ENCODE results near the gene SHC2.

Gene SHC2

DNA sequence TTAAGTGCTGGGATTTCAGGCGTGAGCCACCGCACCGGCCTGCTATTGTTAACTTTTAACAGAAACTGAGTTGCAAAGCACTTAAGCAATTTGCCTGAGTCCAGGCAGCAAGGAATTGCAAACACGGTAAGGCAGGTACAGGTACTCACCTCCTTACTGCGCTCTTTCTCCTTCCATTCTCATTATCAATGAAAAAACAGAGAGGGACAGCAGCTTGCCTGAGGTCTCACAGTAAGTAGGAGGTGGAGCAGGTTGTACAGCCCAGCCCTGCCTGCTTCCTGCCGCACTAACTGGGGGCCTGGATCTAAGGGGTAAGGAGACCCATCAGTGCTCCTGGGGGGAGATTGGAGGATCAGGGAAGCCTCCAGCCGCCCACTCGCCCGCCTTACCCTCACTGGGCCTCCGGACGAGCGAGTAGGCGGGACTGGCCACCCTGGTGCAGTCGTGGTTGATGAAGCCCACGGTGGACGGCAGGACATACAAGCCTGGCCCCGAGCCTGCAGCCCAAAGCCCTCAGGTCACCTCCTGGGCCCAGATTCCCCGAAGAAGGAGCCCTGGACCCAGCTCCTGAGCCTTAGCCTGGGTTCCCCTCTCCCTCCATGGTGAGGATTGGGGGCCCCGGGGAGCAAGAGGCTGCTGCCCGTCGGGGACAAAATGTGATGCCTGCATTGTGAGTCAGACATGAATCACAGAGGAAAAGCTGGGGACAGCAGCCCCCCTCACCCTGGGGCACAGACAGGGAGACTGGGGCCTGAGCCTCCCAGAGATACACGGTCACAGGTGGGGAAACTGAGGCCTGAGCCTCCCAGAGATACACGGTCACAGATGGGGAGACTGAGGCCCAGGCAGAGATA, 11.4 kb upstream of the SHC2 start:
- no peak for TF ChIP-seq JUND (IDR thresholded peaks at IDR 0.05; ENCODE audit: low read depth)
- DNase-seq (ENCODE audit: low read depth in 1 of 2, low spot score in 1 of 2), result no peak
- in situ Hi-C loops (cut with HindIII; ENCODE audit: low pct_unique_long_range_greater_than_20kb, low sequenced_read_pairs), result no loop called here

DNA sequence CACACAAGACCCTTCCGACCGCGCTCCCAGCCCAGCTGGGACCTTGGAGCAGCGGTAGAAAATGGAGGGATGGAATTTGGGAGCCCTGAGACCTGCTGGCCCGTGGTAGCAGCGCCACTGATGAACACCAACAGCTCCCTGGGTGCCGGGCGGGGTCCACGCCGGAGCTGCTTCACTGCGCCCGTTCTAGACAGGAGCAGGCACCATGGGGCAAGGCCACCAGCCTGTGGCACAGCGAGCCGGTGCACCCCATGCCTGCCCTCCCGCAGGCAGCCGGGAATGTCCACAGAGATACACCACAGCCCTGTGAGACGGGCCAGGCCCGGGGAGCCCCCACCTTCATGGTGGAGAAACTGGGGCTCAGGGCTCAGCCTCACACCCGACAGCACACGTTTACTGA, 9.9 kb upstream of the SHC2 start:
- in situ Hi-C loops (cut with HindIII; ENCODE audit: low pct_unique_long_range_greater_than_20kb, low sequenced_read_pairs), result no loop called here
- DNase-seq (ENCODE audit: low read depth in 1 of 2, low spot score in 1 of 2), result no peak
- no peak for TF ChIP-seq JUND (IDR thresholded peaks at IDR 0.05; ENCODE audit: low read depth)

DNA sequence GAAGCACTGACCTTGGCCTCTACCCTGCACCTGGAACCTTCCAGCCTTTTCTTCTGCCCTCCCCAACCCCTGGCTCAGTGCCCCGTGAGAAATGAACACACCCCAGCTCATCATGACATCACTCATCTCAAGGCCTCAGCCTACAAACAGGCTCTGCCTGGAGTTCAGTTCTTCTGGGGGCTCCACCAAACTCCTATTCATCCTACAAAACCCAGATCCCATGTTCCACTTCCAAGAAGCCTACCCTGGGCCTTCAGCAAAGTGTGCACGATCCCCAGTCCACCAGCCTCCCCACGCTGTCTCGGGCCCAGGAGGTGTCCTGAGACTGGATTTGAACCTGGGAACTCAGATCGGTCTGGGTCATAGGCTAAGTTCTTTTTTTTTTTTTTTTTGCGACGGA, 9.0 kb upstream of the SHC2 start:
- in situ Hi-C loops (cut with HindIII; ENCODE audit: low pct_unique_long_range_greater_than_20kb, low sequenced_read_pairs), result no loop called here
- no peak for DNase-seq (ENCODE audit: low read depth in 1 of 2, low spot score in 1 of 2)

DNA sequence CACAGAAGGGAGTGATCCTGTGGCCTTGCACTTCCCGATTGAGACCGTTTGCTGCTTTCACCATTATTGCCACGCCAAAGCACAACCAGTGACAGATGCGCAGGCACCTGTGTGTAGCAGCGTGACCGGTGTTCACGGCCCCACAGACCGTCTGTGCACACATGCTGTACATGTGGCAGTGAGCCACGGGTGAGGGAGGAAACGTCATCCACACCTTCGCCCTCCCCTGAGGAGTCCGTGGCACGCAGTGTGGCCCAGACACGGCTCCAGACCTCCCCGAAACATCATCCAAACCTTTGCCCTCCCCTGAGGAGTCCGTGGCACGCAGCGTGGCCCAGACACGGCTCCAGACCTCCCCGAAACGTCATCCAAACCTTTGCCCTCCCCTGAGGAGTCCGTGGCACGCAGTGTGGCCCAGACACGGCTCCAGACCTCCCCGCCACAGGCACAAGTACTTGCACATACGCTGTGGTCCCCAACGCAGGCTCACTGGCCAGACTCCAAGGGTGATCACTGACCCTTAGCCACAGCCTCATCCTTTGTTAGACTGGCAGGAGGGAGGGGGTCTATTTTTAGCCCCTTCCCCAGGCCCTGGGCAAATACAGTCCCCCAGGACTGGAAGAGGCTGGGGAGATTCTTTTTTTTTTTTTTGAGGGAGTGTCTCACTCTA, 7.9 kb upstream of the SHC2 start:
- no peak for TF ChIP-seq JUND (IDR thresholded peaks at IDR 0.05; ENCODE audit: low read depth)
- no peak for DNase-seq (ENCODE audit: low read depth in 1 of 2, low spot score in 1 of 2)
- in situ Hi-C loops (cut with HindIII; ENCODE audit: low pct_unique_long_range_greater_than_20kb, low sequenced_read_pairs), result no loop called here

More for the DNA sequence above, 9.0 kb upstream of the SHC2 start:
- TF ChIP-seq JUND (IDR thresholded peaks at IDR 0.05; ENCODE audit: low read depth), result no peak

DNA sequence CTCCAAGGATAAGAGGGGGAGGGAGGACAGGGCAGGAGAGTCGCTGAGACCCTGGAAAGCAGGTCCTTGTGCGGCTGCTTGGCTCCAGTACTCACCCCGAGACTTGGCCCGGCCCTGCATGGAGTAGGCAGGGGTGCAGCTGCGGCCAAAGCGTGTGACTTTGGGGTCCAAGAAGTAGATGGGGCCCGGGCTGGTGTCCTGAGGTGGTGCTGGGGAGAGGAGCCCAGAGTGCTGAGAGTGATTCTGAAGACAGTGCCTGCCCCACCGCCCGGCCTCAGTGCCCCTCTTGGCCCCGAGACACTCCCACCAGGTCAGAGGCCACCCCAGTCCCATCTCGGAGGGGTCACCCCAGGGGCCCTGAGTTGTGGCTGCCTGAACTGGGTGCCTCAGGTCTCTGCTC, 6.7 kb upstream of the SHC2 start:
- in situ Hi-C loops (cut with HindIII; ENCODE audit: low pct_unique_long_range_greater_than_20kb, low sequenced_read_pairs), result no loop called here
- TF ChIP-seq JUND (IDR thresholded peaks at IDR 0.05; ENCODE audit: low read depth), result no peak
- DNase-seq (ENCODE audit: low read depth in 1 of 2, low spot score in 1 of 2), result no peak

DNA sequence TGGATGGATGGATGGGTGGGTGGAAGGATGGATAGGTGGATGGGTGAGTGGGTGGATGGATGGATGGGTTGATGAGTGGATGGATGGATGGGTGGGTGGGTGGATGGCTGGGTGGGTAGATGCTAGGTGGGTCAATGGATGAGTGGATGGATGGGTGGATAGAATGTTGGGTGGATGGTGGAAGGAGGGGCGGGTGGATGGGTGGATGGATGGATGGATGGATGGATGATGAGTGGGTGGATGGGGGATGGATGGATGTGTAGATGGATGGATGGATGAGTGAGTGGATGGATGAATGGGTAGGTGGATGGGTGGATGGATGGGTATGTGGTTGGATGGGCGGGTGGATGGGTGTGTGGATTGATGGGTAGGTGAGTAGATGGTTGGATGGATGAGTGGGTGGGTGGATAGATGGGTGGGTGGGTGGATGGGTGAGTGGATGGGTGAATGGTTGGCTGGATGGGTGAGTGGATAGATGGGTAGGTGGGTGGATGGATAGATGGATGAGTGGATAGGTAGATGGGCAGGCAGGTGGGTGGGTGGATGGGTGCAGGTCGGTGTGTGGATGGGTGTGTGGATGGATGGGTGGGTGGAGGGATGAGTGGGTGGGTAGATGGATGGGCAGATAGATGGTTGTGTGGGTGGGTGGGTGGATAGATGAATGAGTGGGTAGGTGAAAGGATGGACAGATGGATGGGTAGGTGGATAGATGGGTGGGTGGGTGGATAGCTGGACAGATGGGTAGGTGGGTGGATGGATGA, 4.4 kb upstream of the SHC2 start:
- in situ Hi-C loops (cut with HindIII; ENCODE audit: low pct_unique_long_range_greater_than_20kb, low sequenced_read_pairs), result no loop called here
- no peak for DNase-seq (ENCODE audit: low read depth in 1 of 2, low spot score in 1 of 2)
- TF ChIP-seq JUND (IDR thresholded peaks at IDR 0.05; ENCODE audit: low read depth), result no peak

DNA sequence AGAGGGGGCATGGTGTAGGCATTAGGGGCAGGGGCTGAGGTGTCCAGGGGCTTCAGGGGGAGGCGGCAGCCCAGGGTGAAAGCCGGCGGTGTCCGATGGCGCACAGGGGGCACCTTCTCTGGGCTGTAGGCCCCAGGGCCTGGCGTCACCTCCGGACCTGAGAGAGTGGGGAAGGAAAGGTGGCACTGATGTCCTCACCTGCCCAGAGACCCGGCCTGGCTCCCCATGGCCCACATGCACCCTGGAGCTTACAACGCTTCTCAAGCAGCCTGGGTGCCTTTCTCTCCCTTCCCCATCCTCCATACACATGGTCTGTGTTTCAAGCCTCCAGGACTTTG, 3.3 kb upstream of the SHC2 start:
- DNase-seq (ENCODE audit: low read depth in 1 of 2, low spot score in 1 of 2), result no peak
- in situ Hi-C loops (cut with HindIII; ENCODE audit: low pct_unique_long_range_greater_than_20kb, low sequenced_read_pairs), result no loop called here
- TF ChIP-seq JUND (IDR thresholded peaks at IDR 0.05; ENCODE audit: low read depth), result no peak

DNA sequence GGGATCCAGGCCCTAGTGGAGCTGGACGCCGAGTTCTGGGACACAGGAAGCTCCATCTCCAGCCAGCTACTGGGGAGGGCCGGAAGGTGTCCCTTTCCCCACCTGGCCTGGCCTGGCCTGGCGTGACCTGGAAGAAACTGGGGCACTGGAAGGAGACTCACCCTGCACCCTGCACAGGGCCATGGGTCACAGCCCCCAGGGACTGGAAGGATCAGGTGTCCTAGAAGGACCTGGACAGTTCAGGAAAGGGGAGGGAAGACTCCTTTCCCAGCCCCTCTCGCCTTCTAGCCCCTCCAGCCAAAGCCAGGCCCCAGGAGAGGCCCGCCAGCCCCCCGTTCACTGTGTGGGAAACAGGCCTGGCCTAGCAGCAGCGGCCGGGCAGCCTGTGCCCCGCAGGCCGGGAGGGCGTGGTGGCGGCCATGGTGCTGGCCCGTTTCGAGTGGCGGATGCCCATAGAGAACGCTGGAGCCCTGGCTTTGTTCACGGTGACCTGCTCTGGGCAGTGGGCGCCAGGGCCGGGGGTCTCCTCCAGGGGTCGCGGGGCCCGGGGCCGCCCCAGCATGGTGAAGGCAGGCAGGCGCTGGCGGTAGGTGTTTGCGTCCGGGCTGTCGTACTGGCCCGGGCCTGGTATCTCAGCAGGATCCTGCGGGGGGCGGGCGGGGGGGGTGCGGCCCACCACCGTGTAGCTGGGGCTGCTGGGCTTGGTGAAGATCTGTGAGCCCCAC, 2.8 kb upstream of the SHC2 start:
- in situ Hi-C loops (cut with HindIII; ENCODE audit: low pct_unique_long_range_greater_than_20kb, low sequenced_read_pairs), result no loop called here

DNA sequence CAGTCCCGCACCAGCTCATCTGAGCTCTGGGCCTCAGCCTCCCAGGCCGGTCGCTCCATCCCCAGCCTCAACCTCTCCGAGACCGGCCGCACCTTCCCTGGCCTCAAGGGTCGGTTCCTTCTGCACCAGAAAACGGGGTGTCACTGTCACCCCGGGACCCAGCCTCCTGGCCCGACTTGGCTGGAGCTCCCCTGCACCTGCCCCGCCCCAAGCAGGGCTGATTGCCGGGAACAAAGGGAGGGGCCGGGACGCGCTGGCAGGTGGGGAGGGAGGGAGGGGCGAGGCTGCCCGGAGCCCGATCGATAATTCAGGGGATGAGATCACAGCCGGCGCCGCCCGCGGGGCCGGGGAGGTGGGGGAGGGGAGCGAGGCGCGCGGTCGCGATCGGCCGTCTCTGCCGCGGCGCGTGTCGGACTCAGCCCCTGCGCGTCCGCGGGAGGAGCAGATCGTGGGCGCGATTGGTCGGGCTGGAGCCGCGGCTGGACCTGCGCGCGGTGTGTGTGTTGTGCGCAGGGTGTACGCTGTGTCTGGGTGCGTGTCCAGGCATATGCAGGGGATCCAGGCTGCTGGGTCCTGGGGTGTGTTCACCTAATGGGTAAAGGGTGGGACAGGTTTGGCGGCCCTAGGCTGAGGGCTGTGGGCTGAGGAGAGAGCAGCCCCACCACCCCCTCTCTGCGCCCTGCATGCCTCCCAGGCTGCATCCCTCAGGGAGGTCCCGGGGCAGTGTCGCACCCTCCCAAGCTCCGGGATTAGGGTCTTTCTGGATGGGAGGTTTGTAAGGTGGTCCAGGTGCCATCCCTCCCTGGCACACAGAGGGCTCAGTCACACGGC, 1.1 kb upstream of the SHC2 start:
- DNase-seq (ENCODE audit: low read depth in 1 of 2, low spot score in 1 of 2), result peak in 1 of 2 experiments; percentile 36
- TF ChIP-seq JUND (IDR thresholded peaks at IDR 0.05; ENCODE audit: low read depth), result no peak
- in situ Hi-C loops (cut with HindIII; ENCODE audit: low pct_unique_long_range_greater_than_20kb, low sequenced_read_pairs), result no loop called here

More for the DNA sequence above, 2.8 kb upstream of the SHC2 start:
- DNase-seq (ENCODE audit: low read depth in 1 of 2, low spot score in 1 of 2), result no peak
- TF ChIP-seq JUND (IDR thresholded peaks at IDR 0.05; ENCODE audit: low read depth), result no peak

DNA sequence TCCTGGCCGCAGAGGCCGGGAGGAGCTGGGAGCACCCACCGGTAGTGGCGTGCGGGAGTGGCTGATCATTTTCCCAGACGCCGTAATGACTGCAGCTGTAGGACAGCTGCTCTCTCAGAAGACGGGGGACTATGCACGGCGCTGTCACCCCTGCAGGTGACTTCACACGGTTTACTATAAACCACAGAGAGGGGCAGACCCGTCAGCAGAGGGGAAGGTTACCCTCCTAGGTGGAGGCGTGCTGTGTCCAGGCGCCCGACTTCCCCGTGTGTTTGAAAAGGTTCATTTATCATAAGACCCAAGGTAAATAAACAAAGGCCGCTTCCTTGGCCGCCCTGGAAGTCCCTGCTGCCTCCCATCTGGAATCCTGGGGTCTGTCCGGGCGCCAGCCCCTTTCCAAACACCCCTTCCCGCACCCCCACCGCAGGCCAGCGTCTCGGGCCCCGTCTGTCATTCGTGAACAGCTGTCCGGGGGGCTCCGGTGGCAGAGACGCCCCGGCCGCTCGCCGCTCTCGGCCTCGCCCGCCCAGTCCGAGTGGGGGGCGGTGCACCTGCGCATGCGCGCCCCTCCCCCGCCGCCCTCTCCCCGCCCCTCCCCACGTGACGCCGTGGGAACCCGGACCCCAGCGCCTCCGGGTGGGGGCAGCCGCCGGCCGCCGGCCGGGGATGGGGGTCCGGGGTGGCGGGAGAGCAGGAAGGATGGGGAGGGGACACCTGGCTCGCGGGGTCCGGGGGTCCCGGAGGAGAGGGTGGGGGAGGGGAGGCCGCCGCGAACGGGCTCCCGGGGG, 915 bp downstream of the SHC2 start:
- DNase-seq (ENCODE audit: low read depth in 1 of 2, low spot score in 1 of 2), result peak; percentile 60 to 92
- no peak for TF ChIP-seq JUND (IDR thresholded peaks at IDR 0.05; ENCODE audit: low read depth)
- in situ Hi-C loops (cut with HindIII; ENCODE audit: low pct_unique_long_range_greater_than_20kb, low sequenced_read_pairs), result no loop called here

Measured in T47D (cell line).